NT2/D1 (cell line): ENCODE measurements around the gene KCND3.

Source experiments
- SUZ12 ChIP-seq: IDR thresholded peaks from 2 replicates; pipeline ENCODE4 v1.6.1; 2011; ENCODE audit not compliant: insufficient read length, insufficient read depth; ENCODE audit errors: extremely low read depth
- YY1 ChIP-seq: IDR thresholded peaks from 2 replicates; pipeline ENCODE4 v1.6.1; 2011; ENCODE audit not compliant: insufficient read length, insufficient read depth
- ZNF274 ChIP-seq: IDR thresholded peaks from 2 replicates; pipeline ENCODE4 v1.6.1; 2011; ENCODE audit warnings: mild to moderate bottlenecking, low read depth, low read length

GRCh38 chr1:111846842-111847241 is 142.6 kb downstream of the KCND3 start:
- TF ChIP-seq ZNF274, result no peak
- no peak for TF ChIP-seq YY1
- TF ChIP-seq SUZ12, result no peak
